T-cell (primary cell): Measurements from ENCODE around the gene VPS35L. TPM values are rescaled to one million over a fixed set of nuclear protein-coding genes. Genes with fewer than 3 reads are reported as not detected.

Source experiments
- ATAC-seq, 4 experiments: fragments of 200-7000 bp in 3 of 4; fragments of 150-1000 bp in 1 of 4; cut with Tn5 transposase; replicated peaks in 1 of 4; 1 replicate in 3 of 4; 2 replicates in 1 of 4; pipeline ENCODE4 v1.10.0; 2021; ENCODE audit warnings: moderate library complexity in 3 of 4, mild to moderate bottlenecking in 2 of 4, moderate number of reproducible peaks in 1 of 4
- CTCF ChIA-PET, 2 donors: fragments of 300-600 bp; sonication (Branson Sonifier 250); formaldehyde crosslinking; loops; one replicate each; lab custom pipeline; 2022; ENCODE audit warnings: antibody characterized with exemption in 2 of 2; lab: Charles Lee
- POLR2A ChIA-PET, 2 donors: fragments of 300-600 bp; sonication (Branson Sonifier 250); formaldehyde crosslinking; loops; one replicate each; lab custom pipeline; 2022; ENCODE audit warnings: antibody characterized with exemption in 2 of 2; lab: Charles Lee
- DNase-seq, 35 experiments: peaks; one replicate each; pipeline versions ENCODE4 v3.0.0 to v3.0.0-alpha.2; 2013 to 2023
- H3K27ac ChIP-seq: one replicate; pipeline ENCODE4 v1.5.1; 2013; ENCODE audit warnings: low read length
- H3K27me3 ChIP-seq, 2 experiments: replicated peaks in 1 of 2; 1 replicate in 1 of 2; 2 replicates in 1 of 2; pipeline versions ENCODE4 v1.6.1 to v1.7.0; 2013; ENCODE audit warnings: low read length in 1 of 2, mixed read lengths in 1 of 2; ENCODE audit not compliant: control insufficient read depth in 2 of 2, insufficient read depth in 2 of 2; ENCODE audit errors: extremely low read depth in 1 of 2
- H3K36me3 ChIP-seq, 2 donors: 1 replicate in 1 of 2; 2 replicates in 1 of 2; pipeline versions ENCODE4 v1.6.1 to v1.7.0; 2013; ENCODE audit warnings: low read length in 1 of 2; ENCODE audit not compliant: control insufficient read depth in 2 of 2, insufficient read depth in 1 of 2; ENCODE audit errors: extremely low read depth in 1 of 2
- H3K4me1 ChIP-seq, 2 experiments: 1 replicate in 1 of 2; 2 replicates in 1 of 2; pipeline versions ENCODE4 v1.6.1 to v1.7.0; 2013; ENCODE audit warnings: low read length in 2 of 2, mixed read lengths in 1 of 2; ENCODE audit not compliant: insufficient read depth in 2 of 2, control insufficient read depth in 1 of 2; ENCODE audit errors: extremely low read depth in 1 of 2
- H3K4me3 ChIP-seq, 2 donors: 1 replicate in 1 of 2; 2 replicates in 1 of 2; pipeline versions ENCODE4 v1.5.1 to v1.7.0; 2013; ENCODE audit warnings: mild to moderate bottlenecking in 2 of 2, low read length in 1 of 2, moderate library complexity in 1 of 2; ENCODE audit not compliant: control insufficient read depth in 1 of 2; ENCODE audit errors: extremely low read depth in 1 of 2
- H3K9me3 ChIP-seq: 2 replicates; pipeline ENCODE4 v1.7.0; 2013
- H3K27ac Mint-ChIP-seq, 2 donors: one replicate each; pipeline ENCODE4 v1.8.0; 2020 to 2021; ENCODE audit warnings: mild to moderate bottlenecking in 2 of 2, mixed read lengths in 2 of 2
- H3K27me3 Mint-ChIP-seq, 2 donors: one replicate each; pipeline ENCODE4 v1.8.0; 2021 to 2022; ENCODE audit warnings: mixed read lengths in 2 of 2
- H3K36me3 Mint-ChIP-seq: one replicate; pipeline ENCODE4 v1.8.0; 2021; ENCODE audit warnings: mixed read lengths
- H3K4me1 Mint-ChIP-seq, 3 donors: one replicate each; pipeline ENCODE4 v1.8.0; 2020 to 2022; ENCODE audit warnings: mixed read lengths in 3 of 3, mild to moderate bottlenecking in 1 of 3
- H3K4me3 Mint-ChIP-seq, 3 donors: one replicate each; pipeline ENCODE4 v1.8.0; 2020 to 2022; ENCODE audit warnings: mild to moderate bottlenecking in 3 of 3, mixed read lengths in 3 of 3, moderate library complexity in 3 of 3
- H3K9me3 Mint-ChIP-seq, 3 donors: one replicate each; pipeline ENCODE4 v1.8.0; 2020 to 2022; ENCODE audit warnings: mixed read lengths in 3 of 3
- WGBS: methylation state at CpG from one replicate; pipeline ENCODE4 v1.1.5; 2013; ENCODE audit warnings: missing lambda C conversion rate; ENCODE audit not compliant: insufficient coverage; 5-methylcytosine and 5-hydroxymethylcytosine counted together
- total RNA-seq, 35 experiments: library from RNA in 6 of 35; stranded (reverse) in 6 of 35; fragments of 120-200 nt in 1 of 35; gene quantifications; one replicate each; pipeline versions ENCODE4 v1.2.1 to v1.2.4 and lab custom pipeline; 2013 to 2026

VPS35L gene
- total RNA-seq, 5 donors from 2014 or later (not counting 1 experiment from before 2014, with no cell fraction given), result 40.2 to 46.9 (median 42.9) TPM

GRCh38 chr16:19746561-19746960 lies 191.1 kb downstream of the VPS35L start:
- Histone ChIP-seq H3K4me1 (no peaks in the 10 kb centered on the region), H3K27ac (no peak overlapping the region), H3K9me3 (no peaks in the 10 kb centered on the region), H3K36me3 (no peaks in the 10 kb centered on the region), H3K4me3 (no peak overlapping the region), H3K27me3 (no peaks in the 10 kb centered on the region)
- H3K27me3 Mint-ChIP-seq, result no peaks in the 10 kb centered on the region
- POLR2A ChIA-PET, result no interaction called here
- CTCF ChIA-PET, result interaction anchor here in 1 of 2 donors (0.6 kb wide), 1 partner anchor 631 kb away, joined by 3 read pairs; no protein-coding TSS in a partner anchor
- whole genome bisulfite sequencing, result no CpG with 5 or more reads among the region's 4 CpGs
- ATAC-seq, result no peak
- no peak overlapping the region for H3K27ac Mint-ChIP-seq
- H3K36me3 Mint-ChIP-seq, result no peaks in the 10 kb centered on the region
- DNase-seq, result no peak
- H3K4me1 Mint-ChIP-seq, result no peaks in the 10 kb centered on the region
- H3K4me3 Mint-ChIP-seq, result no peak overlapping the region
- no peaks in the 10 kb centered on the region for H3K9me3 Mint-ChIP-seq

DNA sequence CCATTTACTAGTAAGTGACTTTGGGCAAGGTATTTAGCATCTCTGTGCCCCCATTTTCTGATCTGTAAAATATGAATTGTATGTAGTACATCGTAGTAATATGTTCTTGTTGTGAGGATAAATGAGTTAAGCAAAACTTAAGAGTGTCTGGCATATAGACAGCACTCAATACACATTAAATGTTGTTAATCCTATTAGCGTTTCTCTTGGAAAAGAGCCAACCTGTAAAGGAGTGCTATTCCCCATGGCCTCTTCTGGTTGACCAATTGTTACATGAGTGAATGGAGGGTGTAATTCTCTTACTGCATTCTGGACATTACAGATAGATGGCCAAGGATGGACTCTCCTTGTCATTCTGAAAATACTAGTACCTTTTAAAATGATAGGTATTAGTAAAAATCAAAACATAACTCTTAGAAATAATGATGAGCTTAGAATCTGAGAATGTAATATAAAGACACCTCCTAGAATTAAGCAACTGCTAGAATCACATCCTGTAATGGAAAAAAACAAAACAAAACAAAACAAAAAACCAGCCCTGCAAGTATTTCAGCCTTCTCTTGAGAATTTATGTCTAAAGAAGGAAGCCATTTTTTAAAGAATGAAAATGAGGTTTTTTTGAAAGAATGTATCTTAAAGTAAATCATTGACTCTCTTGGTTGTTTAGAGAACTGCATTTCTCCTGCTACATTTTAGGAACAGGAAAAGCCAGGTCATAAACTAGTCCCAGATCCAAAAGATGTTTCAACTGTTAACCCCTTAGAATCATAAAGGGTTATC lies 193.1 kb downstream of the VPS35L start:
- POLR2A ChIA-PET, result no interaction called here
- Histone ChIP-seq H3K27ac (no peak overlapping the region), H3K36me3 (no peaks in the 10 kb centered on the region), H3K4me1 (no peaks in the 10 kb centered on the region), H3K27me3 (no peaks in the 10 kb centered on the region), H3K9me3 (no peaks in the 10 kb centered on the region), H3K4me3 (no peak overlapping the region)
- Mint-ChIP-seq H3K27ac (no peak overlapping the region), H3K36me3 (no peaks in the 10 kb centered on the region), H3K4me1 (no peaks in the 10 kb centered on the region), H3K4me3 (no peak overlapping the region), H3K27me3 (no peaks in the 10 kb centered on the region), H3K9me3 (no peaks in the 10 kb centered on the region)
- no peak for DNase-seq
- WGBS, result no CpG with 5 or more reads among the region's 2 CpGs
- CTCF ChIA-PET, result no interaction called here
- no peak for ATAC-seq

DNA sequence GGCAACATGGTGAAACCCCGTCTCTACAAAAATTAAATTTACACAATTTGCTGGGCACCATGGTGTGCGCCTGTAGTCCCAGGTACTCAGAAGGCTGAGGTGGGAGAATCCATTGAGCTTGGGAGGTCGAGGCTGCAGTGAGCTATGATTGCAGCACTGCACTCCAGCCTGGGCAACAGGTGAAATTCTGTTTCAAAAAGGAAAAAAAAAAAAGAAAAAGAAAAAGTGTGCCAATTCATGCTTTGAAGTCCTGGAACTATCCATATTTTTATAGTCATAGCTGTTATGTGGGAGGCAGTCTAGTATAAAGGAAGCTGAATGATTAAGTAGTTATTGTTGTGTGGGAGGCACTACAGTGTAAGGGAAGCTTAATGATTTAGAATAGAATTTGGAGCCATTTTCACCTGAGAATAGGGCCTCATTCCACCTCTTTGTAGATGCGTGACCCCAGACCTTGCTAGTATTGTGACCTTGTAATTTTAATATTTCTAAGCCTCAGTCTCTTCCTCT lies 194.1 kb downstream of the VPS35L start:
- Histone ChIP-seq H3K4me3 (no peak overlapping the region), H3K36me3 (no peaks in the 10 kb centered on the region), H3K9me3 (no peaks in the 10 kb centered on the region), H3K4me1 (no peaks in the 10 kb centered on the region), H3K27ac (no peak overlapping the region), H3K27me3 (no peaks in the 10 kb centered on the region)
- H3K4me1 Mint-ChIP-seq, result no peaks in the 10 kb centered on the region
- H3K9me3 Mint-ChIP-seq, result no peaks in the 10 kb centered on the region
- H3K27me3 Mint-ChIP-seq, result no peaks in the 10 kb centered on the region
- ATAC-seq (no peak), DNase-seq (no peak)
- no peaks in the 10 kb centered on the region for H3K36me3 Mint-ChIP-seq
- H3K27ac Mint-ChIP-seq, result no peak overlapping the region
- ChIA-PET POLR2A (no interaction called here), CTCF (interaction anchor here in 1 of 2 donors (0.5 kb wide), 1 partner anchor 164 kb away, joined by 8 read pairs; no protein-coding TSS in a partner anchor)
- no CpG with 5 or more reads among the region's 4 CpGs for WGBS
- H3K4me3 Mint-ChIP-seq, result no peak overlapping the region

Other genes with a start within 250 kb of the VPS35L start
- gene TMC5, start 137.8 kb upstream of the VPS35L start, total RNA-seq, result under 1 TPM in 4 of 5 donors, not detected in 1; 0.06 to 0.60 (median 0.08) TPM
- 10 to 100 TPM; 19.8 to 24.8 (median 23.1) TPM for gene GDE1, start 33.6 kb upstream of the VPS35L start, total RNA-seq
- gene CCP110, start 31.8 kb upstream of the VPS35L start, total RNA-seq, result 10 to 100 TPM; 12.3 to 18.8 (median 17.1) TPM
- gene KNOP1, start 162.5 kb downstream of the VPS35L start, total RNA-seq, result 10 to 100 TPM in 4 of 5 donors, 1 to 10 TPM in 1; 8.2 to 20.4 (median 18.6) TPM
- 1 to 10 TPM; 1.6 to 3.3 (median 2.0) TPM for gene IQCK, start 162.6 kb downstream of the VPS35L start, total RNA-seq